Gastroesophageal sphincter (tissue), 4 donors: ENCODE data around the gene HCRTR1. TPM values are rescaled to one million over a fixed set of nuclear protein-coding genes. Genes with fewer than 3 reads are reported as not detected.

Experiments used
- ATAC-seq: fragments of 150-250 bp; one replicate; pipeline ENCODE4 v1.9.1; 2016; ENCODE audit warnings: mild to moderate bottlenecking, moderate library complexity
- H3K27ac ChIP-seq, 4 donors: fragments of 200-600 bp; sonication (generic) in 3 of 4; 1 replicate in 3 of 4; 2 replicates in 1 of 4; pipeline ENCODE4 v1.5.1; 2016 to 2019
- H3K27me3 ChIP-seq: fragments of 200-600 bp; sonication (generic); one replicate; pipeline ENCODE4 v1.5.1; 2019
- H3K36me3 ChIP-seq, 2 donors: fragments of 200-600 bp; sonication (generic); one replicate each; pipeline ENCODE4 v1.5.1; 2019; ENCODE audit warnings: control low read depth in 1 of 2
- H3K4me1 ChIP-seq, 3 donors: fragments of 200-600 bp; sonication (generic); 1 replicate in 2 of 3; 2 replicates in 1 of 3; pipeline ENCODE4 v1.5.1; 2016 to 2019; ENCODE audit warnings: control low read depth in 2 of 3
- H3K4me3 ChIP-seq, 2 donors: fragments of 200-600 bp; sonication (generic); one replicate each; pipeline ENCODE4 v1.5.1; 2019; ENCODE audit warnings: mild to moderate bottlenecking in 1 of 2, moderate library complexity in 1 of 2
- H3K9me3 ChIP-seq, 3 donors: fragments of 200-600 bp; sonication (generic); one replicate each; pipeline ENCODE4 v1.5.1; 2017 to 2019; ENCODE audit warnings: control low read depth in 2 of 3
- CTCF ChIP-seq, 4 experiments: fragments of 200-600 bp in 2 of 4; fragments of 450-650 bp in 2 of 4; sonication (generic) in 1 of 4; IDR thresholded peaks; one replicate each; pipeline ENCODE4 v1.5.1; 2017 to 2019; ENCODE audit warnings: antibody characterized with exemption in 4 of 4, mild to moderate bottlenecking in 2 of 4, moderate library complexity in 2 of 4
- EP300 ChIP-seq: sonication (generic); formaldehyde crosslinking; IDR thresholded peaks from one replicate; pipeline ENCODE4 v1.6.1; 2017; ENCODE audit warnings: antibody characterized with exemption, mild to moderate bottlenecking
- POLR2A ChIP-seq, 2 donors: fragments of 450-650 bp; IDR thresholded peaks; one replicate each; pipeline ENCODE4 v1.6.1; 2017; ENCODE audit warnings: antibody characterized with exemption in 2 of 2, mild to moderate bottlenecking in 2 of 2, moderate library complexity in 1 of 2
- POLR2AphosphoS5 ChIP-seq: sonication (generic); formaldehyde crosslinking; IDR thresholded peaks from one replicate; pipeline ENCODE4 v1.6.1; 2017; ENCODE audit warnings: antibody characterized with exemption
- WGBS, 2 donors: methylation state at CpG; one replicate each; pipeline ENCODE4 v1.1.5; 2018; ENCODE audit warnings: low coverage in 1 of 2; 5-methylcytosine and 5-hydroxymethylcytosine counted together
- total RNA-seq, 4 donors: library from RNA; depleted of rRNA; stranded (reverse); fragments of >200 nt; gene quantifications; one replicate each; pipeline ENCODE4 v1.1.0, GENCODE V29; 2016

HCRTR1 gene
- total RNA-seq, 4 donors from 2014 or later, result 0.23 to 0.82 (median 0.67) TPM; not detected in 1

GRCh38 chr1:31663622-31664452 lies 46.3 kb downstream of the HCRTR1 start:
- 27 to 44% methylated on average over 3 to 7 of the region's 9 CpGs for WGBS, 2 donors
- no peaks in the 10 kb centered on the region for H3K9me3 ChIP-seq
- TF ChIP-seq POLR2A (IDR thresholded peaks at IDR 0.05) (no peak), CTCF (IDR thresholded peaks at IDR 0.05) (peak in 3 of 4 experiments; percentile 95 to 99 (median 97)), EP300 (no peak), POLR2AphosphoS5 (no peak)
- peaks cover 0 to 54% (median 14%) of the 10 kb centered on the region in 3 donors for H3K4me1 ChIP-seq
- peaks cover 0 to 59% of the 10 kb centered on the region in 2 donors for H3K36me3 ChIP-seq
- H3K27me3 ChIP-seq, result no peaks in the 10 kb centered on the region
- H3K27ac ChIP-seq, result peak overlapping the region in 1 of 4 donors; percentile 3
- ATAC-seq, result peak; percentile 63
- H3K4me3 ChIP-seq, result no peak overlapping the region

- WGBS, 2 donors, result 80 to 100% methylated on average over 1 to 4 of the region's 9 CpGs
- Histone ChIP-seq H3K9me3 (no peaks in the 10 kb centered on the region), H3K4me3 (no peak overlapping the region), H3K27me3 (no peaks in the 10 kb centered on the region), H3K27ac (peak overlapping the region in 1 of 4 donors; percentile 3), H3K36me3 (peaks cover 0 to 52% of the 10 kb centered on the region in 2 donors), H3K4me1 (peaks cover 0 to 61% (median 18%) of the 10 kb centered on the region in 3 donors)
- ATAC-seq, result no peak
- TF ChIP-seq CTCF (IDR thresholded peaks at IDR 0.05) (no peak), POLR2A (IDR thresholded peaks at IDR 0.05) (no peak), POLR2AphosphoS5 (no peak)
Observed at GRCh38 chr1:31664528-31664927, 47.0 kb downstream of the HCRTR1 start.

GRCh38 chr1:31665234-31665878 lies 47.9 kb downstream of the HCRTR1 start:
- Histone ChIP-seq H3K4me1 (peaks cover 0 to 69% (median 25%) of the 10 kb centered on the region in 3 donors), H3K9me3 (no peaks in the 10 kb centered on the region), H3K4me3 (no peak overlapping the region), H3K36me3 (peaks cover 0 to 45% of the 10 kb centered on the region in 2 donors), H3K27ac (peak overlapping the region in 3 of 4 donors; percentile 51 to 57 (median 57)), H3K27me3 (no peaks in the 10 kb centered on the region)
- WGBS, 2 donors, result 61 to 83% methylated on average over 2 to 4 of the region's 7 CpGs
- no peak for ATAC-seq
- TF ChIP-seq POLR2A (IDR thresholded peaks at IDR 0.05), result no peak
- TF ChIP-seq EP300, result no peak
- no peak for TF ChIP-seq POLR2AphosphoS5
- TF ChIP-seq CTCF (IDR thresholded peaks at IDR 0.05), result no peak

- H3K27ac ChIP-seq, result peak overlapping the region in 3 of 4 donors; percentile 44 to 57 (median 57)
Observed at GRCh38 chr1:31666263-31666963, 48.9 kb downstream of the HCRTR1 start.

More at GRCh38 chr1:31666263-31666963, 48.9 kb downstream of the HCRTR1 start:
- peaks cover 0 to 35% of the 10 kb centered on the region in 2 donors for H3K36me3 ChIP-seq
- H3K4me1 ChIP-seq, result peaks cover 0 to 80% (median 26%) of the 10 kb centered on the region in 3 donors
- ATAC-seq, result peak; percentile 14
- WGBS, 2 donors, result 35 to 60% methylated on average over 1 to 8 of the region's 10 CpGs
- no peaks in the 10 kb centered on the region for H3K9me3 ChIP-seq
- no peaks in the 10 kb centered on the region for H3K27me3 ChIP-seq
- TF ChIP-seq CTCF (IDR thresholded peaks at IDR 0.05) (no peak), EP300 (no peak), POLR2A (IDR thresholded peaks at IDR 0.05) (no peak), POLR2AphosphoS5 (no peak)
- no peak overlapping the region for H3K4me3 ChIP-seq
